Breast epithelium (tissue), 3 donors: Measurements from ENCODE around the gene DTYMK.

Source experiments
- CTCF ChIP-seq, 3 donors: fragments of 450-650 bp; IDR thresholded peaks; one replicate each; pipeline ENCODE4 v1.5.1; 2016 to 2017; ENCODE audit warnings: antibody characterized with exemption in 3 of 3, mild to moderate bottlenecking in 3 of 3, moderate library complexity in 3 of 3
- POLR2A ChIP-seq: fragments of 450-650 bp; IDR thresholded peaks from one replicate; pipeline ENCODE4 v1.6.1; 2016; ENCODE audit warnings: antibody characterized with exemption, mild to moderate bottlenecking, moderate library complexity

- TF ChIP-seq POLR2A (no peak), CTCF (IDR thresholded peaks at IDR 0.05) (no peak)
Observed at GRCh38 chr2:241722896-241723454, 36.4 kb upstream of the DTYMK start.
